Smooth muscle cell (in vitro differentiated cells): ENCODE results near the gene PAN3. TPM values are rescaled to one million over a fixed set of nuclear protein-coding genes. Genes with fewer than 3 reads are reported as not detected.

Experiments
- DNase-seq: peaks from one replicate; lab custom pipeline; 2025; ENCODE audit not compliant: unreplicated experiment; lab: John Stamatoyannopoulos, UW
- H2AFZ ChIP-seq: fragments of 200-600 bp; sonication (generic); 2 replicates; pipeline ENCODE4 v1.6.0; 2016; ENCODE audit warnings: antibody characterized with exemption, low read depth, mild to moderate bottlenecking
- H3F3A ChIP-seq: fragments of 200-600 bp; sonication (generic); 2 replicates; pipeline ENCODE4 v1.6.0; 2017; ENCODE audit warnings: antibody characterized with exemption, low read depth
- H3K27ac ChIP-seq: fragments of 200-600 bp; sonication (generic); 2 replicates; pipeline ENCODE4 v1.5.1; 2016; ENCODE audit warnings: low read depth, mild to moderate bottlenecking
- H3K27me3 ChIP-seq: fragments of 200-600 bp; sonication (generic); 2 replicates; pipeline ENCODE4 v1.6.1; 2016; ENCODE audit warnings: low read depth, mild to moderate bottlenecking
- H3K36me3 ChIP-seq: fragments of 200-600 bp; sonication (generic); 2 replicates; pipeline ENCODE4 v1.5.1; 2016; ENCODE audit warnings: low read depth
- H3K4me1 ChIP-seq: fragments of 200-600 bp; sonication (generic); 2 replicates; pipeline ENCODE4 v1.5.1; 2016; ENCODE audit warnings: low read depth
- H3K4me2 ChIP-seq: fragments of 200-600 bp; sonication (generic); 2 replicates; pipeline ENCODE4 v1.6.0; 2016; ENCODE audit warnings: mild to moderate bottlenecking
- H3K4me3 ChIP-seq: fragments of 200-600 bp; sonication (generic); 2 replicates; pipeline ENCODE4 v1.5.1; 2016; ENCODE audit warnings: mild to moderate bottlenecking
- H3K79me2 ChIP-seq: fragments of 200-600 bp; sonication (generic); 2 replicates; pipeline ENCODE4 v1.6.0; 2016; ENCODE audit warnings: low read depth, mild to moderate bottlenecking
- H3K9ac ChIP-seq: fragments of 200-600 bp; sonication (generic); 2 replicates; pipeline ENCODE4 v1.6.0; 2016; ENCODE audit warnings: low read depth
- H3K9me3 ChIP-seq: fragments of 200-600 bp; sonication (generic); replicated peaks from 2 replicates; pipeline ENCODE4 v1.5.1; 2016; ENCODE audit warnings: low read depth
- H4K20me1 ChIP-seq: fragments of 200-600 bp; sonication (generic); 2 replicates; pipeline ENCODE4 v1.6.0; 2016; ENCODE audit warnings: low read depth
- WGBS: methylation state at CpG from one replicate; pipeline ENCODE4 v1.1.7; 2016; ENCODE audit warnings: low lambda C conversion rate; 5-methylcytosine and 5-hydroxymethylcytosine counted together
- polyA plus RNA-seq: library from polyadenylated mRNA; unstranded; fragments of >200 nt; fragmentation: Nextera tagmentation; extraction: Ambion mirVana; gene quantifications from 2 replicates; pipeline ENCODE4 v1.2.1, GENCODE V29; 2016
- total RNA-seq: library from RNA; depleted of rRNA; stranded (reverse); fragments of >200 nt; gene quantifications from 2 replicates; pipeline ENCODE4 v1.2.3, GENCODE V29; 2014
- TF ChIP-seq, protein P1 (sequence below): fragments of 200-600 bp; sonication (generic); IDR thresholded peaks from 2 replicates; pipeline ENCODE4 v1.5.1; 2017; ENCODE audit warnings: borderline replicate concordance, mild to moderate bottlenecking, antibody characterized with exemption; ENCODE audit not compliant: insufficient read depth, poor library complexity, severe bottlenecking

Gene PAN3
- total and polyA plus RNA-seq, 2 experiments from 2014 or later = 2.9 to 28.2 TPM

DNA sequence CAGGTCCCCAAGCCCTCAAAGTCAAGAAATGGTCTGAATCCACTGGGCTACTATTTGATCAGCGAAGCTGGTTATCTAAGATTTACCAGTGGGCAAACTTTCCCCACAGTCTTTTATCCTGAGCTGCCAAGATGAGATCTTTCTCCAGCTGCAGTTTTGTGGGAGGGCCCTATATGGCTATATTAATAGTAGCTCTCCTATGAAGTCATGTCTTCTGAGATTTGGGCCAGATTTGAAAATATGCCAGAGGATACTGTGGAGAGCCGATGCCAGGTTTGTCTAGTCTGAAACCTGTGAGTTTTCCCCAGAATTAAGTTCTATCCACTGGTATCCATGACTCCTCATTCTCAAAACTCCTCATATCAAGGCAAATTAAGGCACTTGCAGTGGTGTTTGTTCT is 183.4 kb downstream of the PAN3 start:
- Histone ChIP-seq H3K4me3 (no peak overlapping the region), H3K4me1 (peaks cover 3% of the 10 kb centered on the region), H3K27ac (peak overlapping the region; percentile 78), H3K27me3 (no peaks in the 10 kb centered on the region), H3K36me3 (no peaks in the 10 kb centered on the region), H3K79me2 (no peaks in the 10 kb centered on the region), H3K9ac (no peak overlapping the region), H2AFZ (no peak overlapping the region), H3K9me3 (no peaks in the 10 kb centered on the region), H3K4me2 (peak overlapping the region; percentile 49), H4K20me1 (no peaks in the 10 kb centered on the region), H3F3A (peaks cover 26% of the 10 kb centered on the region)
- no peak for DNase-seq
- TF ChIP-seq, protein P1, sequence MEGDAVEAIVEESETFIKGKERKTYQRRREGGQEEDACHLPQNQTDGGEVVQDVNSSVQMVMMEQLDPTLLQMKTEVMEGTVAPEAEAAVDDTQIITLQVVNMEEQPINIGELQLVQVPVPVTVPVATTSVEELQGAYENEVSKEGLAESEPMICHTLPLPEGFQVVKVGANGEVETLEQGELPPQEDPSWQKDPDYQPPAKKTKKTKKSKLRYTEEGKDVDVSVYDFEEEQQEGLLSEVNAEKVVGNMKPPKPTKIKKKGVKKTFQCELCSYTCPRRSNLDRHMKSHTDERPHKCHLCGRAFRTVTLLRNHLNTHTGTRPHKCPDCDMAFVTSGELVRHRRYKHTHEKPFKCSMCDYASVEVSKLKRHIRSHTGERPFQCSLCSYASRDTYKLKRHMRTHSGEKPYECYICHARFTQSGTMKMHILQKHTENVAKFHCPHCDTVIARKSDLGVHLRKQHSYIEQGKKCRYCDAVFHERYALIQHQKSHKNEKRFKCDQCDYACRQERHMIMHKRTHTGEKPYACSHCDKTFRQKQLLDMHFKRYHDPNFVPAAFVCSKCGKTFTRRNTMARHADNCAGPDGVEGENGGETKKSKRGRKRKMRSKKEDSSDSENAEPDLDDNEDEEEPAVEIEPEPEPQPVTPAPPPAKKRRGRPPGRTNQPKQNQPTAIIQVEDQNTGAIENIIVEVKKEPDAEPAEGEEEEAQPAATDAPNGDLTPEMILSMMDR = no peak
- WGBS = 64% methylated on average over 2 of the region's 2 CpGs

DNA sequence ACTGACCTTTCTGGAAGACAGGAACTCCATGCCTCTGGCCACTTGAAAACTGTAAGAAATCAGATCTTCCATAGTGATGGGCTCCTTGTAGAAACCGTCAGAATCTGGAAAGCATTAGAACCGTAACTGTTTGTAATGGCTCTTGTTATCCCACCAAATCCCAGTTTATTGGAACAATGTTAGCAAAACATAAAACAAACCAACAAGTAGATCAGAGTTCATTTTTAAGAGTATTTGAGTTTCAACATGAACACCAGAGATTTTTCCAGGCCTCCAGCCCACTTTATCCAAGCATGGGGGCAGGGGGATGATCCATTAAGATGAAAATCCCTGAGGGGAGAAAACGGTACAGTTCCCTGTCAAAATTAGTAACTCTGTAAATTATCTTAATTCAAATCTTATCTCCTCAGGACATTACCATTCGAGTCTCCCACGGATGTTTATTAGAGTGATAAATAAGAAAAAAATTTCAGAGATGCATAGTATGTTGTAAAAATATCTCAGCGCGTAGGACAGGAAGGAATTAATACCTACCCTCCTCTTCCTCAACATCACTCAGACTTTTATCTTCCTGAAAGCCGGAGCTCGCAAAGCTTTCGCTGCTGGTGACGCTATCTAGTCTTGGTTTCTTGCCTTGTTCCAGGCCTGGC is 184.0 kb downstream of the PAN3 start:
- Histone ChIP-seq H3F3A (peaks cover 28% of the 10 kb centered on the region), H4K20me1 (no peaks in the 10 kb centered on the region), H3K9me3 (no peaks in the 10 kb centered on the region), H2AFZ (no peak overlapping the region), H3K27me3 (no peaks in the 10 kb centered on the region), H3K79me2 (no peaks in the 10 kb centered on the region), H3K36me3 (no peaks in the 10 kb centered on the region), H3K9ac (no peak overlapping the region), H3K4me1 (peaks cover 3% of the 10 kb centered on the region), H3K4me2 (peak overlapping the region; percentile 49), H3K27ac (peak overlapping the region; percentile 78), H3K4me3 (no peak overlapping the region)
- 8% methylated on average over 11 of the region's 11 CpGs for WGBS
- DNase-seq = no peak
- TF ChIP-seq, protein P1 = no peak

DNA sequence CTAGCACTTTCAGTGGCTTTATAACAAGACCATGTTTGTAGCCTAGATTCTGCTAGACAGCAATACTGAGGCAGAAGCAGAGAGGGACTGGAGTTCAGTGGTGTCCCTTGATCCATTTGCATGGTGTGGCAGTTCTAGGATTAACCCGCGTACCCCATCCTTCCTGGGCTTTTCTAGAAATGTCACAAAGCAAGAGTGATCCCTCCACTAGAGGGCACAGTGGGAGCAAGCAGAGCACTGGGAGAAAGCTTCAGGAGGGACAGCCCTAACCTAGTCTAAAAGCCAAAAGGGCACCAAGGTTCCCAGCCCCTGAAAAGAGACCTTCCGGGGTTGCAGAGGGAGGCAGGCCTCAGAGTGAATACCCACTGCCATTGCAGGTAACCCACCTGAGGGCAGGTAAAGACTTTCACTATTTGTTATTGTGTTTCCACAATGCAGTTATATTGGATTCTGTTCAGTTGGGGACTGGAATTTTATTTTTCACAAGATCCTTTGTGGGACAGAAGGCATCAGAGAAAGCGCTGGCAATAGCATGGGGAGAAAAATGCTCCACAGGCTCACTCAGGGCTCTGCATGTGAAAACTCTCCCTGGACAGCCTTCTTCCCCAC is 185.9 kb downstream of the PAN3 start:
- 42% methylated on average over 4 of the region's 4 CpGs for WGBS
- no peaks in the 10 kb centered on the region for H4K20me1 ChIP-seq
- peaks cover 32% of the 10 kb centered on the region for H3F3A ChIP-seq
- H3K27me3 ChIP-seq = no peaks in the 10 kb centered on the region
- H3K4me1 ChIP-seq = peaks cover 3% of the 10 kb centered on the region
- H2AFZ ChIP-seq = no peak overlapping the region
- H3K4me3 ChIP-seq = no peak overlapping the region
- H3K9ac ChIP-seq = no peak overlapping the region
- no peaks in the 10 kb centered on the region for H3K9me3 ChIP-seq
- TF ChIP-seq, protein P1 = peak; percentile 79
- no peaks in the 10 kb centered on the region for H3K79me2 ChIP-seq
- no peak overlapping the region for H3K4me2 ChIP-seq
- H3K36me3 ChIP-seq = no peaks in the 10 kb centered on the region
- no peak for DNase-seq
- peak overlapping the region; percentile 78 for H3K27ac ChIP-seq

DNA sequence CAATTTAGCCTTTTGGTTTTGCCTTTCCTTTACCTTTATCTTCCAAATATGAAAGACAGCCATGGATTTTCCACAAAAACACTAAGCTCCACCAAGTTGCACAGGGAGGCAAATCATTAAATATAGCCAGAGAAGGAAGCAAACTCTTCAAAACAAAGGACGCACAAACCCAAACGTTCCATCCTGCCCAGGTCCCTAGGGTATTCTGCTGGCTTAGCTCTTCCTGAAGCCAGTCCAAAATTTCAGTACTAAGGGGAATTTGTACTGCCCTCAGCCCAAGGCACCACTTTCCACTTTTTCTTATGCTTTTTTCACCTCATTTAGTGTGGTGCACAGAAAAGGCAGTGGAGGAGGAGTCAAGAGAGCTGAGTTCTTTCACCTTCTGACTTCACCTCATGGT is 186.7 kb downstream of the PAN3 start:
- DNase-seq = no peak
- H3F3A ChIP-seq = peaks cover 30% of the 10 kb centered on the region
- no peaks in the 10 kb centered on the region for H4K20me1 ChIP-seq
- no peaks in the 10 kb centered on the region for H3K27me3 ChIP-seq
- no peak overlapping the region for H3K4me2 ChIP-seq
- 77% methylated on average over 2 of the region's 2 CpGs for whole genome bisulfite sequencing
- no peak overlapping the region for H3K9ac ChIP-seq
- no peak overlapping the region for H2AFZ ChIP-seq
- TF ChIP-seq, protein P1 = no peak
- no peaks in the 10 kb centered on the region for H3K79me2 ChIP-seq
- no peaks in the 10 kb centered on the region for H3K9me3 ChIP-seq
- H3K27ac ChIP-seq = peak overlapping the region; percentile 33
- peaks cover 6% of the 10 kb centered on the region for H3K4me1 ChIP-seq
- H3K4me3 ChIP-seq = no peak overlapping the region
- no peaks in the 10 kb centered on the region for H3K36me3 ChIP-seq
